GM12878 (cell line): Measurements from ENCODE around the gene ESR2. TPM values are rescaled to one million over a fixed set of nuclear protein-coding genes. Genes with fewer than 3 reads are reported as not detected.

Experiments used
- ATAC-seq: fragments of 200-7000 bp; cut with Tn5 transposase; 3 replicates; pipeline ENCODE4 v1.9.1; 2020; ENCODE audit warnings: mild to moderate bottlenecking, moderate library complexity
- Bru-seq: library from RNA; stranded (reverse); fragments of 400-500 nt; gene quantifications from one replicate; lab custom pipeline; 2021; lab: Mats Ljungman, UMichigan
- BruChase-seq, 2 experiments: library from RNA; stranded (reverse); fragments of 400-500 nt; gene quantifications; one replicate each; lab custom pipeline; 2021; lab: Mats Ljungman, UMichigan
- BruUV-seq: library from RNA; stranded (reverse); fragments of 400-500 nt; replicated peaks from 2 replicates; lab custom pipeline; 2021; lab: Mats Ljungman, UMichigan
- CTCF ChIA-PET: fragments of 300-600 bp; sonication (Branson Sonifier 250); formaldehyde crosslinking; extraction: SDS; loops from one replicate; lab custom pipeline; 2021; ENCODE audit warnings: inconsistent platforms; lab: Yijun Ruan, JAX
- POLR2A ChIA-PET: fragments of 350-600 bp; formaldehyde crosslinking; extraction: SDS; loops from one replicate; lab custom pipeline; 2021; ENCODE audit warnings: inconsistent platforms; lab: Charles Lee
- RAD21 ChIA-PET: fragments of 300-600 bp; sonication (Branson Sonifier 250); formaldehyde crosslinking; loops from one replicate; lab custom pipeline; 2023; ENCODE audit warnings: antibody characterized with exemption; ENCODE audit not compliant: unreplicated experiment; lab: Charles Lee
- SMC1A ChIA-PET: fragments of 300-600 bp; sonication (Branson Sonifier 250); formaldehyde crosslinking; loops from one replicate; lab custom pipeline; 2023; ENCODE audit not compliant: unreplicated experiment, uncharacterized antibody; lab: Charles Lee
- DNase-seq: peaks from one replicate; pipeline ENCODE4 v3.0.0-alpha.2; 2011; ENCODE audit warnings: low read depth, low spot score
- FAIRE-seq: peaks from 3 replicates; lab custom pipeline; 2011; peaks lifted over from hg19 to GRCh38; lab: Jason Lieb, UNC
- H2AFZ ChIP-seq: 2 replicates; pipeline ENCODE4 v1.6.0; 2011; ENCODE audit warnings: low read depth, low read length, control low read depth; ENCODE audit not compliant: control insufficient read depth
- H3K27ac ChIP-seq: 2 replicates; pipeline ENCODE4 v1.5.1; 2011; ENCODE audit warnings: control low read depth; ENCODE audit not compliant: control insufficient read depth, insufficient read depth
- H3K27me3 ChIP-seq, 2 experiments: replicated peaks in 1 of 2; 2 replicates each; pipeline versions ENCODE4 v1.6.0 to v1.6.1; 2011; ENCODE audit warnings: low read length in 1 of 2; ENCODE audit not compliant: control insufficient read depth in 2 of 2, insufficient read depth in 2 of 2
- H3K36me3 ChIP-seq, 2 experiments: 2 replicates each; pipeline ENCODE4 v1.5.1; 2011; ENCODE audit warnings: low read length in 1 of 2; ENCODE audit not compliant: control insufficient read depth in 2 of 2, insufficient read depth in 2 of 2
- H3K4me1 ChIP-seq: 2 replicates; pipeline ENCODE4 v1.6.1; 2011; ENCODE audit warnings: mild to moderate bottlenecking, low read length, moderate library complexity, mixed read lengths; ENCODE audit not compliant: control insufficient read depth, insufficient read depth
- H3K4me2 ChIP-seq: 2 replicates; pipeline ENCODE4 v1.6.0; 2011; ENCODE audit warnings: control low read depth; ENCODE audit not compliant: control insufficient read depth, insufficient read depth
- H3K4me3 ChIP-seq: fragments of 200-600 bp; sonication (generic); 2 replicates; pipeline ENCODE4 v1.5.1; 2016
- H3K79me2 ChIP-seq: 2 replicates; pipeline ENCODE4 v1.6.0; 2011; ENCODE audit warnings: low read length; ENCODE audit not compliant: control insufficient read depth, insufficient read depth
- H3K9ac ChIP-seq: 2 replicates; pipeline ENCODE4 v1.8.0; 2011; ENCODE audit warnings: low read length, control low read depth, mixed read lengths; ENCODE audit not compliant: control insufficient read depth, insufficient read depth
- H3K9me3 ChIP-seq: replicated peaks from 3 replicates; pipeline ENCODE4 v1.5.1; 2011; ENCODE audit warnings: mild to moderate bottlenecking, low read length; ENCODE audit not compliant: control insufficient read depth, insufficient read depth
- H4K20me1 ChIP-seq: 2 replicates; pipeline ENCODE4 v1.6.0; 2011; ENCODE audit not compliant: control insufficient read depth, insufficient read depth
- ASH2L ChIP-seq: fragments of 300-600, 200-600 bp; sonication (generic); IDR thresholded peaks from 2 replicates; pipeline ENCODE4 v1.6.1; 2017; ENCODE audit warnings: low read depth, mild to moderate bottlenecking, borderline replicate concordance
- BHLHE40 ChIP-seq, 2 experiments: fragments of 450-650 bp in 1 of 2; IDR thresholded peaks; 2 replicates each; pipeline ENCODE4 v1.6.1; 2011 to 2017; ENCODE audit warnings: low read depth in 2 of 2, borderline replicate concordance in 1 of 2, improper control_type of control experiment in 1 of 2, low read length in 1 of 2, mild to moderate bottlenecking in 1 of 2
- BRCA1 ChIP-seq: IDR thresholded peaks from 2 replicates; pipeline ENCODE4 v1.6.1; 2011; ENCODE audit warnings: low read depth, low read length, improper control_type of control experiment
- CHD2 ChIP-seq: IDR thresholded peaks from 2 replicates; pipeline ENCODE4 v1.6.1; 2011; ENCODE audit warnings: low read depth, low read length, improper control_type of control experiment, borderline replicate concordance
- IKZF1 ChIP-seq: fragments of 450-650 bp; conservative IDR thresholded peaks from 2 replicates; pipeline ENCODE4 v1.6.1; 2017; ENCODE audit warnings: antibody characterized with exemption, mild to moderate bottlenecking
- IRF4 ChIP-seq: IDR thresholded peaks from 2 replicates; pipeline ENCODE4 v1.6.1; 2011; ENCODE audit warnings: low read depth, low read length
- NRF1 ChIP-seq: conservative IDR thresholded peaks from 2 replicates; pipeline ENCODE4 v1.6.1; 2011; ENCODE audit warnings: mild to moderate bottlenecking, low read depth, low read length, improper control_type of control experiment
- POLR2AphosphoS5 ChIP-seq: IDR thresholded peaks from 2 replicates; pipeline ENCODE4 v1.6.1; 2011; ENCODE audit warnings: mild to moderate bottlenecking, low read length, inconsistent platforms
- RAD51 ChIP-seq: fragments of 450-650 bp; IDR thresholded peaks from 2 replicates; pipeline ENCODE4 v1.6.1; 2016; ENCODE audit warnings: moderate library complexity, mild to moderate bottlenecking, inconsistent platforms
- RELA ChIP-seq: fragments of 450-650 bp; IDR thresholded peaks from 2 replicates; pipeline ENCODE4 v1.8.0; 2014; ENCODE audit warnings: borderline replicate concordance; ENCODE audit not compliant: partially characterized antibody
- SREBF2 ChIP-seq: IDR thresholded peaks from 2 replicates; pipeline ENCODE4 v1.6.1; 2012; ENCODE audit warnings: mild to moderate bottlenecking, low read length
- TCF7 ChIP-seq: IDR thresholded peaks from 2 replicates; pipeline ENCODE4 v1.6.1; 2014; ENCODE audit warnings: antibody characterized with exemption, borderline replicate concordance
- USF2 ChIP-seq: IDR thresholded peaks from 2 replicates; pipeline ENCODE4 v1.6.1; 2011; ENCODE audit warnings: low read depth, low read length, improper control_type of control experiment, borderline replicate concordance
- YY1 ChIP-seq: IDR thresholded peaks from 2 replicates; pipeline ENCODE4 v1.6.1; 2011; ENCODE audit warnings: low read depth, mild to moderate bottlenecking, low read length
- WGBS: methylation state at CpG from one replicate; pipeline ENCODE4 v1.1.6; 2016; ENCODE audit warnings: low lambda C conversion rate; ENCODE audit not compliant: insufficient replicate concordance, insufficient coverage; ENCODE audit errors: missing lambda C conversion rate; 5-methylcytosine and 5-hydroxymethylcytosine counted together
- in situ Hi-C: fragments of 300-500 bp; cut with MboI; formaldehyde crosslinking; loops from 9 replicates; pipeline ENCODE4 v1.14.3; 2018; ENCODE audit warnings: mixed read lengths
- intact Hi-C: fragments of 100-400 bp; cut with micrococcal nuclease; formaldehyde crosslinking; loops from one replicate; pipeline ENCODE4 v1.14.2; 2022; ENCODE audit not compliant: unreplicated experiment
- long read RNA-seq, 2 experiments: library from polyadenylated mRNA; unstranded; transcript quantifications; one replicate each; pipeline ENCODE4 v2.0.0, GENCODE V29; 2019 to 2020
- polyA minus RNA-seq, 3 experiments: library from RNA; depleted of rRNA, polyadenylated mRNA; stranded (reverse); fragments of >200 nt; gene quantifications; 2 replicates each; pipeline ENCODE4 v1.2.3, GENCODE V29; 2011
- polyA plus RNA-seq, 11 experiments: library from polyadenylated mRNA; depleted of rRNA in 4 of 11; unstranded in 6 of 11; stranded (reverse) in 5 of 11; fragments of >200 nt; fragmentation: Nextera tagmentation in 4 of 11; fragmentation: Illumina TruSeq in 1 of 11; extraction: Ambion mirVana in 4 of 11; extraction: Trizol in 1 of 11; gene quantifications; 1 replicate in 1 of 11; 2 replicates in 10 of 11; pipeline versions ENCODE4 v1.2.1 to v1.2.3, GENCODE V29; 2011 to 2016; ENCODE audit warnings: inconsistent platforms in 2 of 11, missing spikeins in 2 of 11, low read depth in 1 of 11
- total RNA-seq, 4 experiments: library from RNA; depleted of rRNA in 3 of 4; stranded (reverse); fragments of >200 nt in 3 of 4; fragmentation: Illumina TruSeq in 1 of 4; extraction: Trizol in 1 of 4; gene quantifications; 2 replicates each; pipeline versions ENCODE4 v1.2.1 to v1.2.3, GENCODE V29; 2013 to 2021
- TF ChIP-seq, protein P1 (sequence below): IDR thresholded peaks from 2 replicates; pipeline ENCODE4 v1.6.1; 2011; ENCODE audit warnings: low read depth, mild to moderate bottlenecking, low read length, moderate library complexity, borderline replicate concordance; ENCODE audit errors: extremely low read depth
- TF ChIP-seq, protein P2 (sequence below): IDR thresholded peaks from 2 replicates; pipeline ENCODE4 v1.6.1; 2012; ENCODE audit warnings: low read depth, low read length, improper control_type of control experiment

The ESR2 gene
- 59.7 and 63.0 TPM in 2 replicates for total RNA-seq (2013; cell fraction: nucleolus; rRNA removed)
- total RNA-seq (2014; rRNA removed) (1.0 and 1.1 TPM in 2 replicates), total RNA-seq (2014; rRNA removed; fragmentation: Illumina TruSeq; extraction: Trizol) (0.85 and 1.1 TPM in 2 replicates), total RNA-seq (2021) (1.1 and 1.6 TPM in 2 replicates), polyA plus RNA-seq (2011; rRNA removed) (2.6 TPM in 2 replicates), polyA plus RNA-seq (2014; fragmentation: Illumina TruSeq; extraction: Trizol) (0.54 and 0.76 TPM in 2 replicates), polyA plus RNA-seq (2014; fragmentation: Nextera tagmentation; extraction: Ambion mirVana) (under 1 TPM; 0.29 to 0.31 TPM), polyA plus RNA-seq (2014; rRNA removed) (1.0 and 1.3 TPM in 2 replicates), polyA plus RNA-seq (2016; fragmentation: Nextera tagmentation; extraction: Ambion mirVana) (under 1 TPM; 0.44 to 0.59 TPM), polyA minus RNA-seq (2011; rRNA and poly(A)+ RNA removed) (8.4 and 8.6 TPM in 2 replicates), Bru-seq, nascent RNA (percentile 52 among the genes with signal in this experiment), BruChase-seq, experiment 1, labeled RNA remaining after a 6-hour chase (percentile 53 among the genes with signal in this experiment), BruChase-seq, experiment 2, labeled RNA remaining after a 2-hour chase (percentile 55 among the genes with signal in this experiment)
- polyA plus RNA-seq (2011; ENCODE audit: low read depth), result 0.92 TPM
- polyA plus RNA-seq (2011; cell fraction: cytosol; rRNA removed), result 1.4 and 1.7 TPM in 2 replicates
- 5.4 and 6.5 TPM in 2 replicates for polyA plus RNA-seq (2011; cell fraction: nucleus; rRNA removed)
- 1.6 and 1.9 TPM in 2 replicates for polyA plus RNA-seq (2012)
- polyA minus RNA-seq (2011; cell fraction: cytosol; rRNA and poly(A)+ RNA removed), result 0.80 and 0.83 TPM in 2 replicates
- 8.1 and 12.1 TPM in 2 replicates for polyA minus RNA-seq (2011; cell fraction: nucleus; rRNA and poly(A)+ RNA removed)
- long read RNA-seq, experiment 1, partial matches to known transcripts, result 0 of 1 reads
- long read RNA-seq, experiment 1, other reads (novel, unspliced or antisense), result 1 of 1 reads
- long read RNA-seq, experiment 2, partial matches to known transcripts, result 0 of 7 reads
- long read RNA-seq, experiment 2, other reads (novel, unspliced or antisense), result 7 of 7 reads

GRCh38 chr14:64293976-64294671 is at the start of gene ESR2:
TSS of gene ESR2 (minus strand) at chr14:64294371. CDS start at chr14:64282985, 11,386 bp downstream.
- Histone ChIP-seq H3K27me3 (no peaks in the 10 kb centered on the region; a peak in 1 of 4 replicates), H3K9me3 (no peaks in the 10 kb centered on the region), H3K36me3 (no peaks in the 10 kb centered on the region), H4K20me1 (no peaks in the 10 kb centered on the region), H2AFZ (peak within 1 kb of the TSS; percentile 98), H3K4me1 (peaks cover 16% of the 10 kb centered on the region), H3K9ac (peak within 1 kb of the TSS; percentile 64), H3K79me2 (no peaks in the 10 kb centered on the region), H3K4me3 (peak within 1 kb of the TSS; percentile 59), H3K4me2 (peak within 1 kb of the TSS; percentile 100), H3K27ac (no peak within 1 kb of the TSS; the same call in 1 of the 2 replicates)
- FAIRE-seq, result no peak
- SMC1A ChIA-PET, result interaction anchor here (0.7 to 6.3 kb wide), 27 partner anchors 9 to 905 kb away, joined by 3 to 55 read pairs (median 5); partner anchors contain the start of gene SYNE2
- DNase-seq, result no peak
- POLR2A ChIA-PET, result interaction anchor here (0.5 to 2.0 kb wide), 3 partner anchors 20 to 143 kb away, joined by 5 to 8 read pairs (median 6); no protein-coding TSS in a partner anchor
- WGBS, result 2% methylated on average over 49 of the region's 49 CpGs
- in situ Hi-C loops (no loop called here), intact Hi-C loops (loop anchor here (1.0 to 10.0 kb wide), 4 partner anchors 62 to 495 kb away; no protein-coding TSS in a partner anchor)
- peak; percentile 57 for ATAC-seq
- no TSS peak for BruUV-seq
- CTCF ChIA-PET, result interaction anchor here (0.7 to 6.3 kb wide), 47 partner anchors 8 to 652 kb away, joined by 3 to 93 read pairs (median 3); partner anchors contain the start of gene SYNE2
- RAD21 ChIA-PET, result interaction anchor here (0.6 to 3.8 kb wide), 21 partner anchors 10 to 547 kb away, joined by 3 to 36 read pairs (median 4); no protein-coding TSS in a partner anchor
- TF ChIP-seq SREBF2 (no peak), POLR2AphosphoS5 (0 out of 2 replicates have a peak, but pooled peaks have one; percentile 29), ASH2L (0 out of 2 replicates have a peak, but pooled peaks have one; percentile 70), RAD51 (peak; percentile 81), CHD2 (no peak), RELA (no peak), USF2 (peak; percentile 33; the same call in 1 of the 2 replicates), IRF4 (no peak), TCF7 (no peak), BRCA1 (no peak), BHLHE40 (IDR thresholded peaks at IDR 0.05; ENCODE audit: borderline replicate concordance in 1 of 2, low read depth in 2 of 2, low read length in 1 of 2) (peak in 1 of 2 experiments; percentile 63; a peak in 1 of 4 replicates), NRF1 (no peak), YY1 (0 out of 2 replicates have a peak, but pooled peaks have one; percentile 36), IKZF1 (peak; percentile 50; the same call in 1 of the 2 replicates)
- TF ChIP-seq, protein P1, sequence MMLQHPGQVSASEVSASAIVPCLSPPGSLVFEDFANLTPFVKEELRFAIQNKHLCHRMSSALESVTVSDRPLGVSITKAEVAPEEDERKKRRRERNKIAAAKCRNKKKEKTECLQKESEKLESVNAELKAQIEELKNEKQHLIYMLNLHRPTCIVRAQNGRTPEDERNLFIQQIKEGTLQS, result peak; percentile 15; the same call in 1 of the 2 replicates
- TF ChIP-seq, protein P2, sequence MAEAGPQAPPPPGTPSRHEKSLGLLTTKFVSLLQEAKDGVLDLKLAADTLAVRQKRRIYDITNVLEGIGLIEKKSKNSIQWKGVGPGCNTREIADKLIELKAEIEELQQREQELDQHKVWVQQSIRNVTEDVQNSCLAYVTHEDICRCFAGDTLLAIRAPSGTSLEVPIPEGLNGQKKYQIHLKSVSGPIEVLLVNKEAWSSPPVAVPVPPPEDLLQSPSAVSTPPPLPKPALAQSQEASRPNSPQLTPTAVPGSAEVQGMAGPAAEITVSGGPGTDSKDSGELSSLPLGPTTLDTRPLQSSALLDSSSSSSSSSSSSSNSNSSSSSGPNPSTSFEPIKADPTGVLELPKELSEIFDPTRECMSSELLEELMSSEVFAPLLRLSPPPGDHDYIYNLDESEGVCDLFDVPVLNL, result no peak
